ENCODE results near the gene SLC17A5. TPM values are rescaled to one million over a fixed set of nuclear protein-coding genes. Genes with fewer than 3 reads are reported as not detected.

SLC17A5 gene
- total RNA-seq, 1 experiment from 2014 or later: 21.3 TPM

GRCh38 chr6:73667798-73668197, 14.0 kb upstream of the SLC17A5 start:
- CTCF ChIA-PET: no interaction called here
- no peak for DNase-seq
- Mint-ChIP-seq H3K4me1 (ENCODE audit: low read depth, unreplicated experiment) (peaks cover 17% of the 10 kb centered on the region), H3K27me3 (ENCODE audit: unreplicated experiment) (no peaks in the 10 kb centered on the region), H3K4me3 (ENCODE audit: low read depth, unreplicated experiment) (no peak overlapping the region), H3K27ac (ENCODE audit: unreplicated experiment) (no peak overlapping the region), H3K36me3 (ENCODE audit: insufficient read depth, unreplicated experiment) (no peaks in the 10 kb centered on the region), H3K9me3 (ENCODE audit: low read depth, unreplicated experiment) (no peaks in the 10 kb centered on the region)
- intact Hi-C loops (cut with micrococcal nuclease; ENCODE audit: unreplicated experiment): no loop called here
- no peak for TF ChIP-seq CTCF (IDR thresholded peaks at IDR 0.05; ENCODE audit: unreplicated experiment)
- no TSS peak for BruUV-seq (replicated peaks)

GRCh38 chr6:73666393-73666792, 12.6 kb upstream of the SLC17A5 start:
- CTCF ChIA-PET: interaction anchor here (0.6 kb wide), 1 partner anchor 23 kb away, joined by 3 read pairs; no protein-coding TSS in a partner anchor
- no peak for TF ChIP-seq CTCF (IDR thresholded peaks at IDR 0.05; ENCODE audit: unreplicated experiment)
- BruUV-seq (replicated peaks): no TSS peak

GRCh38 chr6:73665686-73666319, 12.0 kb upstream of the SLC17A5 start:
- no peaks in the 10 kb centered on the region for H3K9me3 Mint-ChIP-seq (ENCODE audit: low read depth, unreplicated experiment)
- peak overlapping the region; percentile 28 for H3K27ac Mint-ChIP-seq (ENCODE audit: unreplicated experiment)
- no TSS peak for BruUV-seq (replicated peaks)
- CTCF ChIA-PET: interaction anchor here (0.6 kb wide), 2 partner anchors 9 to 23 kb away, joined by 3 read pairs; no protein-coding TSS in a partner anchor
- peaks cover 17% of the 10 kb centered on the region for H3K4me1 Mint-ChIP-seq (ENCODE audit: low read depth, unreplicated experiment)
- no peak overlapping the region for H3K4me3 Mint-ChIP-seq (ENCODE audit: low read depth, unreplicated experiment)
- no peak for DNase-seq
- no peaks in the 10 kb centered on the region for H3K27me3 Mint-ChIP-seq (ENCODE audit: unreplicated experiment)
- TF ChIP-seq CTCF (IDR thresholded peaks at IDR 0.05; ENCODE audit: unreplicated experiment): no peak
- H3K36me3 Mint-ChIP-seq (ENCODE audit: insufficient read depth, unreplicated experiment): no peaks in the 10 kb centered on the region
- intact Hi-C loops (cut with micrococcal nuclease; ENCODE audit: unreplicated experiment): no loop called here

More at GRCh38 chr6:73666393-73666792, 12.6 kb upstream of the SLC17A5 start:
- no peaks in the 10 kb centered on the region for H3K9me3 Mint-ChIP-seq (ENCODE audit: low read depth, unreplicated experiment)
- H3K27me3 Mint-ChIP-seq (ENCODE audit: unreplicated experiment): no peaks in the 10 kb centered on the region
- H3K27ac Mint-ChIP-seq (ENCODE audit: unreplicated experiment): peak overlapping the region; percentile 28
- intact Hi-C loops (cut with micrococcal nuclease; ENCODE audit: unreplicated experiment): no loop called here
- no peak for DNase-seq
- no peak overlapping the region for H3K4me3 Mint-ChIP-seq (ENCODE audit: low read depth, unreplicated experiment)
- H3K36me3 Mint-ChIP-seq (ENCODE audit: insufficient read depth, unreplicated experiment): no peaks in the 10 kb centered on the region
- H3K4me1 Mint-ChIP-seq (ENCODE audit: low read depth, unreplicated experiment): peaks cover 17% of the 10 kb centered on the region

- no peak for TF ChIP-seq CTCF (IDR thresholded peaks at IDR 0.05; ENCODE audit: unreplicated experiment)
- Mint-ChIP-seq H3K27ac (ENCODE audit: unreplicated experiment) (no peak overlapping the region), H3K4me1 (ENCODE audit: low read depth, unreplicated experiment) (peaks cover 17% of the 10 kb centered on the region), H3K27me3 (ENCODE audit: unreplicated experiment) (no peaks in the 10 kb centered on the region), H3K36me3 (ENCODE audit: insufficient read depth, unreplicated experiment) (no peaks in the 10 kb centered on the region), H3K4me3 (ENCODE audit: low read depth, unreplicated experiment) (no peak overlapping the region), H3K9me3 (ENCODE audit: low read depth, unreplicated experiment) (no peaks in the 10 kb centered on the region)
- intact Hi-C loops (cut with micrococcal nuclease; ENCODE audit: unreplicated experiment): no loop called here
- DNase-seq: no peak
- no TSS peak for BruUV-seq (replicated peaks)
- CTCF ChIA-PET: no interaction called here
Measured at GRCh38 chr6:73664701-73665100, 10.9 kb upstream of the SLC17A5 start.
